ENCODE data around the gene ZDHHC9.

Gene ZDHHC9

GRCh38 chrX:129768586-129769466 lies 74.9 kb downstream of the ZDHHC9 start:
- Histone ChIP-seq H3K4me1 (ENCODE audit: control extremely low read depth in 1 of 4, control insufficient read depth in 4 of 4, insufficient read depth in 4 of 4, low read length in 3 of 4) (peaks cover 15 to 61% (median 59%) of the 10 kb centered on the region in 4 experiments), H3K27me3 (replicated peaks in 2 of 5; ENCODE audit: control insufficient read depth in 4 of 5, insufficient read depth in 5 of 5, low read length in 4 of 5) (no peaks in the 10 kb centered on the region), H3K9me3 (ENCODE audit: control extremely low read depth in 1 of 5, control insufficient read depth in 4 of 5, insufficient read depth in 2 of 5, low read depth in 1 of 5, low read length in 4 of 5) (no peaks in the 10 kb centered on the region), H3K4me3 (ENCODE audit: control insufficient read depth in 1 of 7, extremely low read depth in 1 of 7, insufficient read depth in 4 of 7, low read depth in 2 of 7, low read length in 6 of 7) (no peak overlapping the region), H3K27ac (ENCODE audit: insufficient read depth in 1 of 2, low read depth in 1 of 2, low read length in 2 of 2, poor library complexity in 1 of 2, severe bottlenecking in 2 of 2) (no peak overlapping the region), H3K36me3 (ENCODE audit: control insufficient read depth in 4 of 4, insufficient read depth in 4 of 4, low read length in 3 of 4) (no peaks in the 10 kb centered on the region)
- 83% methylated on average over 7 of the region's 8 CpGs for WGBS (ENCODE audit: insufficient coverage)
- ChIA-PET CTCF (interaction anchor here (1.0 to 3.7 kb wide), 6 partner anchors 9 to 133 kb away, joined by 3 to 17 read pairs (median 8); no protein-coding TSS in a partner anchor), POLR2A (interaction anchor here (1.0 to 2.4 kb wide), 3 partner anchors 9 to 14 kb away, joined by 3 to 13 read pairs (median 3); partner anchors contain the start of gene SASH3)
- no peak for DNase-seq

- DNase-seq: no peak
- Histone ChIP-seq H3K4me3 (ENCODE audit: control insufficient read depth in 1 of 7, extremely low read depth in 1 of 7, insufficient read depth in 4 of 7, low read depth in 2 of 7, low read length in 6 of 7) (no peak overlapping the region), H3K27ac (ENCODE audit: insufficient read depth in 1 of 2, low read depth in 1 of 2, low read length in 2 of 2, poor library complexity in 1 of 2, severe bottlenecking in 2 of 2) (no peak overlapping the region), H3K36me3 (ENCODE audit: control insufficient read depth in 4 of 4, insufficient read depth in 4 of 4, low read length in 3 of 4) (no peaks in the 10 kb centered on the region), H3K9me3 (ENCODE audit: control extremely low read depth in 1 of 5, control insufficient read depth in 4 of 5, insufficient read depth in 2 of 5, low read depth in 1 of 5, low read length in 4 of 5) (no peaks in the 10 kb centered on the region), H3K4me1 (ENCODE audit: control extremely low read depth in 1 of 4, control insufficient read depth in 4 of 4, insufficient read depth in 4 of 4, low read length in 3 of 4) (peaks cover 11 to 55% (median 53%) of the 10 kb centered on the region in 4 experiments), H3K27me3 (replicated peaks in 2 of 5; ENCODE audit: control insufficient read depth in 4 of 5, insufficient read depth in 5 of 5, low read length in 4 of 5) (no peaks in the 10 kb centered on the region)
- CTCF ChIA-PET: interaction anchor here (2.4 to 3.7 kb wide), 3 partner anchors 9 to 14 kb away, joined by 11 to 17 read pairs (median 17); no protein-coding TSS in a partner anchor
- 84% methylated on average over 8 of the region's 8 CpGs for WGBS (ENCODE audit: insufficient coverage)
- POLR2A ChIA-PET: interaction anchor here (0.6 to 2.4 kb wide), 4 partner anchors 9 to 15 kb away, joined by 3 to 13 read pairs (median 4); partner anchors contain the start of gene SASH3
Measured at GRCh38 chrX:129768186-129768585, 75.5 kb downstream of the ZDHHC9 start.

GRCh38 chrX:129763666-129764065 lies 80.0 kb downstream of the ZDHHC9 start:
- POLR2A ChIA-PET: no interaction called here
- H3K4me1 ChIP-seq (ENCODE audit: control extremely low read depth in 1 of 4, control insufficient read depth in 4 of 4, insufficient read depth in 4 of 4, low read length in 3 of 4): peaks cover 2 to 34% (median 31%) of the 10 kb centered on the region in 4 experiments

GRCh38 chrX:129762448-129762847 lies 81.2 kb downstream of the ZDHHC9 start:
- Histone ChIP-seq H3K4me3 (ENCODE audit: control insufficient read depth in 1 of 7, extremely low read depth in 1 of 7, insufficient read depth in 4 of 7, low read depth in 2 of 7, low read length in 6 of 7) (no peak overlapping the region), H3K27me3 (replicated peaks in 2 of 5; ENCODE audit: control insufficient read depth in 4 of 5, insufficient read depth in 5 of 5, low read length in 4 of 5) (no peaks in the 10 kb centered on the region), H3K36me3 (ENCODE audit: control insufficient read depth in 4 of 4, insufficient read depth in 4 of 4, low read length in 3 of 4) (no peaks in the 10 kb centered on the region), H3K9me3 (ENCODE audit: control extremely low read depth in 1 of 5, control insufficient read depth in 4 of 5, insufficient read depth in 2 of 5, low read depth in 1 of 5, low read length in 4 of 5) (no peaks in the 10 kb centered on the region), H3K27ac (ENCODE audit: insufficient read depth in 1 of 2, low read depth in 1 of 2, low read length in 2 of 2, poor library complexity in 1 of 2, severe bottlenecking in 2 of 2) (no peak overlapping the region), H3K4me1 (ENCODE audit: control extremely low read depth in 1 of 4, control insufficient read depth in 4 of 4, insufficient read depth in 4 of 4, low read length in 3 of 4) (peaks cover 4 to 34% (median 26%) of the 10 kb centered on the region in 4 experiments)
- DNase-seq: no peak
- ChIA-PET POLR2A (no interaction called here), CTCF (interaction anchor here (1.1 to 1.3 kb wide), 2 partner anchors 9 to 61 kb away, joined by 4 to 5 read pairs; no protein-coding TSS in a partner anchor)
- 90% methylated on average over 3 of the region's 3 CpGs for WGBS (ENCODE audit: insufficient coverage)

More at GRCh38 chrX:129763666-129764065, 80.0 kb downstream of the ZDHHC9 start:
- Histone ChIP-seq H3K27ac (ENCODE audit: insufficient read depth in 1 of 2, low read depth in 1 of 2, low read length in 2 of 2, poor library complexity in 1 of 2, severe bottlenecking in 2 of 2) (no peak overlapping the region), H3K9me3 (ENCODE audit: control extremely low read depth in 1 of 5, control insufficient read depth in 4 of 5, insufficient read depth in 2 of 5, low read depth in 1 of 5, low read length in 4 of 5) (no peaks in the 10 kb centered on the region), H3K36me3 (ENCODE audit: control insufficient read depth in 4 of 4, insufficient read depth in 4 of 4, low read length in 3 of 4) (no peaks in the 10 kb centered on the region), H3K4me3 (ENCODE audit: control insufficient read depth in 1 of 7, extremely low read depth in 1 of 7, insufficient read depth in 4 of 7, low read depth in 2 of 7, low read length in 6 of 7) (no peak overlapping the region), H3K27me3 (replicated peaks in 2 of 5; ENCODE audit: control insufficient read depth in 4 of 5, insufficient read depth in 5 of 5, low read length in 4 of 5) (no peaks in the 10 kb centered on the region)
- CTCF ChIA-PET: interaction anchor here (0.9 to 1.0 kb wide), 2 partner anchors 9 to 18 kb away, joined by 3 read pairs; no protein-coding TSS in a partner anchor
- no peak for DNase-seq

GRCh38 chrX:129761596-129761995 lies 82.1 kb downstream of the ZDHHC9 start:
- Histone ChIP-seq H3K9me3 (ENCODE audit: control extremely low read depth in 1 of 5, control insufficient read depth in 4 of 5, insufficient read depth in 2 of 5, low read depth in 1 of 5, low read length in 4 of 5) (no peaks in the 10 kb centered on the region), H3K36me3 (ENCODE audit: control insufficient read depth in 4 of 4, insufficient read depth in 4 of 4, low read length in 3 of 4) (no peaks in the 10 kb centered on the region), H3K4me3 (ENCODE audit: control insufficient read depth in 1 of 7, extremely low read depth in 1 of 7, insufficient read depth in 4 of 7, low read depth in 2 of 7, low read length in 6 of 7) (no peak overlapping the region), H3K27ac (ENCODE audit: insufficient read depth in 1 of 2, low read depth in 1 of 2, low read length in 2 of 2, poor library complexity in 1 of 2, severe bottlenecking in 2 of 2) (no peak overlapping the region), H3K27me3 (replicated peaks in 2 of 5; ENCODE audit: control insufficient read depth in 4 of 5, insufficient read depth in 5 of 5, low read length in 4 of 5) (no peaks in the 10 kb centered on the region), H3K4me1 (ENCODE audit: control extremely low read depth in 1 of 4, control insufficient read depth in 4 of 4, insufficient read depth in 4 of 4, low read length in 3 of 4) (peaks cover 4 to 36% (median 27%) of the 10 kb centered on the region in 4 experiments)
- no peak for DNase-seq
- ChIA-PET POLR2A (no interaction called here), CTCF (interaction anchor here (1.3 kb wide), 2 partner anchors 10 kb away, joined by 3 to 5 read pairs; no protein-coding TSS in a partner anchor)
- WGBS (ENCODE audit: insufficient coverage): 94% methylated on average over 2 of the region's 4 CpGs

GRCh38 chrX:129760981-129761380 lies 82.7 kb downstream of the ZDHHC9 start:
- no peak for DNase-seq
- WGBS (ENCODE audit: insufficient coverage): 80% methylated on average over 1 of the region's 6 CpGs
- H3K4me3 ChIP-seq (ENCODE audit: control insufficient read depth in 1 of 7, extremely low read depth in 1 of 7, insufficient read depth in 4 of 7, low read depth in 2 of 7, low read length in 6 of 7): no peak overlapping the region
- CTCF ChIA-PET: interaction anchor here (1.3 to 3.6 kb wide), 2 partner anchors 9 to 13 kb away, joined by 3 to 21 read pairs; no protein-coding TSS in a partner anchor
- H3K27me3 ChIP-seq (replicated peaks in 2 of 5; ENCODE audit: control insufficient read depth in 4 of 5, insufficient read depth in 5 of 5, low read length in 4 of 5): no peaks in the 10 kb centered on the region
- H3K4me1 ChIP-seq (ENCODE audit: control extremely low read depth in 1 of 4, control insufficient read depth in 4 of 4, insufficient read depth in 4 of 4, low read length in 3 of 4): peaks cover 4 to 43% (median 31%) of the 10 kb centered on the region in 4 experiments
- H3K9me3 ChIP-seq (ENCODE audit: control extremely low read depth in 1 of 5, control insufficient read depth in 4 of 5, insufficient read depth in 2 of 5, low read depth in 1 of 5, low read length in 4 of 5): no peaks in the 10 kb centered on the region
- POLR2A ChIA-PET: no interaction called here
- no peak overlapping the region for H3K27ac ChIP-seq (ENCODE audit: insufficient read depth in 1 of 2, low read depth in 1 of 2, low read length in 2 of 2, poor library complexity in 1 of 2, severe bottlenecking in 2 of 2)
- H3K36me3 ChIP-seq (ENCODE audit: control insufficient read depth in 4 of 4, insufficient read depth in 4 of 4, low read length in 3 of 4): no peaks in the 10 kb centered on the region

All from common myeloid progenitor, CD34-positive (primary cell).